Measurements from ENCODE around the gene MEGF6. TPM values are rescaled to one million over a fixed set of nuclear protein-coding genes. Genes with fewer than 3 reads are reported as not detected.

MEGF6 gene
- total and polyA plus RNA-seq, 2 donors (not counting 3 experiments of a cell fraction or from before 2014, with no cell fraction given): 22.5 to 63.7 TPM

DNA sequence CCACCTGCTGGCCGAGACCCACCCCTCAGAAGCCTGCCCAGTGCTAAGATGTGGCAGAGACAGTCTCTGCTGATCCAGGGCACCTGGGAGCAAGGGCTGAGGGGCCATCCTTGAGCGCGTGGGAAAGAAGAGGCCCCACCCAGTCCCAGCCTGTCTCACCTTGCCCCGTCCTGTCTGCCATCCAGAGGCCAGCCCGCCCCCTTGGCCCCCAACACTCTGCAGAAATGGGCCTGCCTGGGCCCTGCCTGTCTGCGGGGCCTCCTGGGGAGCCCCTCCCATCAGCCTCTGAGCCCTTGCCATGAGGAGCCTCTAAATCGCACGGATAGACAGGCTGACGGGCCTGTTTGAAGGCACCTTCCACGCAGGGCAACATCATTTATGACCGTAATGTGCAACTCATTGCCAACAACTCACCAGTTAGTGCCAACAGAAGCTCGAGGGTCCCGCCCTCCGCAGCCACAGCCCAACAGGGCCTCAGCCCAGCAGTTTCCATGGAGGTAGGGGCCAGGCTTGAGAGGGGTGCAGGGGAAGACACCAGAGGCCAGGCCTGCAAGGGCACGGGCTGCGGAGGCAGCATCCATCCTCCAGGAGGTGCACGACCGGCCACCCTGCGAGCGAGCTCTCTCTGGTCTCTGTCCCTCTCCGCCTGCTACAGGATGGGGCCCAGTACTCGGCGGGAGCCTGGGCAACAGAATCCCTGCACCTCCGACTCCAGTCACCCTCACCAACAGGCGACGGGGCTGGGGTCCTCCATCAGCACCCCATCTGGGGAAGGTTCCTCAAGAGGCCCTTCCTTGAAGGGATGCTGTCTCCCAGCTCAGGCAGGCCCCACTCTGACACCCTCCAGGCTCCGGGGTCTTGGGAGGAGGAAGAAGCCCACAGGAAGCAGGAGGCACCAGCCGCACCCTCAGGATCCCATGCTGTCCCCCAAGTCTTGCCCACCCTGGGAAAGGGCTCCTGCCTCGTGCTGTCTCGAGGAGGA is 78.0 kb downstream of the MEGF6 start:
- no peaks in the 10 kb centered on the region for H3K27me3 ChIP-seq (ENCODE audit: control insufficient read depth in 2 of 2, insufficient read depth in 2 of 2, low read length in 2 of 2)
- peaks cover 11% of the 10 kb centered on the region for H3K4me1 ChIP-seq (ENCODE audit: control insufficient read depth, extremely low read depth, insufficient read depth, low read length)
- H3K36me3 ChIP-seq (ENCODE audit: control insufficient read depth in 2 of 2, extremely low read depth in 1 of 2, insufficient read depth in 2 of 2, low read length in 2 of 2): no peaks in the 10 kb centered on the region
- DNase-seq (ENCODE audit: low read depth, low spot score) (no peak), FAIRE-seq (no peak)
- no peak overlapping the region for H3K27ac ChIP-seq (ENCODE audit: insufficient read depth, low read depth, low read length)
- no peak overlapping the region for H3K4me2 ChIP-seq (ENCODE audit: insufficient read depth, low read length)
- H3K9ac ChIP-seq (replicated peaks; ENCODE audit: extremely low read depth, insufficient read depth, low read length): no peak overlapping the region
- CTCF ChIA-PET: interaction anchor here (0.7 to 3.0 kb wide), 3 partner anchors 80 to 86 kb away, joined by 3 to 13 read pairs (median 12); no protein-coding TSS in a partner anchor
- H3K9me1 ChIP-seq (replicated peaks; ENCODE audit: control insufficient read depth, extremely low read depth, insufficient read depth, low read length): no peaks in the 10 kb centered on the region
- H2AFZ ChIP-seq (ENCODE audit: low read depth, low read length): no peak overlapping the region
- BruUV-seq (replicated peaks): no TSS peak
- POLR2A ChIA-PET: no interaction called here
- no peak for TF ChIP-seq MYC (IDR thresholded peaks at IDR 0.05; ENCODE audit: low read depth, low read length)
- no peak for TF ChIP-seq POLR2AphosphoS5 (IDR thresholded peaks at IDR 0.05; ENCODE audit: insufficient read depth, low read depth, low read length)
- no peak for TF ChIP-seq FOS (IDR thresholded peaks at IDR 0.05; ENCODE audit: borderline replicate concordance, insufficient read depth, low read length)
- no peak for TF ChIP-seq POLR2A (IDR thresholded peaks at IDR 0.05; ENCODE audit: low read depth, low read length)
- no peak for TF ChIP-seq JUN (IDR thresholded peaks at IDR 0.05; ENCODE audit: borderline replicate concordance, insufficient read depth, insufficient read length, low read depth)
- no peak for TF ChIP-seq GATA2 (IDR thresholded peaks at IDR 0.05; ENCODE audit: insufficient read depth, insufficient read length, low read depth, low read length)
- TF ChIP-seq, protein P1, sequence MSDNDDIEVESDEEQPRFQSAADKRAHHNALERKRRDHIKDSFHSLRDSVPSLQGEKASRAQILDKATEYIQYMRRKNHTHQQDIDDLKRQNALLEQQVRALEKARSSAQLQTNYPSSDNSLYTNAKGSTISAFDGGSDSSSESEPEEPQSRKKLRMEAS (IDR thresholded peaks at IDR 0.05; ENCODE audit: insufficient read depth, insufficient read length): no peak
- TF ChIP-seq EZH2 (IDR thresholded peaks at IDR 0.05; ENCODE audit: borderline replicate concordance, low read depth, low read length, severe bottlenecking): no peak
- TF ChIP-seq, protein P2, sequence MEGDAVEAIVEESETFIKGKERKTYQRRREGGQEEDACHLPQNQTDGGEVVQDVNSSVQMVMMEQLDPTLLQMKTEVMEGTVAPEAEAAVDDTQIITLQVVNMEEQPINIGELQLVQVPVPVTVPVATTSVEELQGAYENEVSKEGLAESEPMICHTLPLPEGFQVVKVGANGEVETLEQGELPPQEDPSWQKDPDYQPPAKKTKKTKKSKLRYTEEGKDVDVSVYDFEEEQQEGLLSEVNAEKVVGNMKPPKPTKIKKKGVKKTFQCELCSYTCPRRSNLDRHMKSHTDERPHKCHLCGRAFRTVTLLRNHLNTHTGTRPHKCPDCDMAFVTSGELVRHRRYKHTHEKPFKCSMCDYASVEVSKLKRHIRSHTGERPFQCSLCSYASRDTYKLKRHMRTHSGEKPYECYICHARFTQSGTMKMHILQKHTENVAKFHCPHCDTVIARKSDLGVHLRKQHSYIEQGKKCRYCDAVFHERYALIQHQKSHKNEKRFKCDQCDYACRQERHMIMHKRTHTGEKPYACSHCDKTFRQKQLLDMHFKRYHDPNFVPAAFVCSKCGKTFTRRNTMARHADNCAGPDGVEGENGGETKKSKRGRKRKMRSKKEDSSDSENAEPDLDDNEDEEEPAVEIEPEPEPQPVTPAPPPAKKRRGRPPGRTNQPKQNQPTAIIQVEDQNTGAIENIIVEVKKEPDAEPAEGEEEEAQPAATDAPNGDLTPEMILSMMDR (IDR thresholded peaks at IDR 0.05; ENCODE audit: extremely low read depth in 1 of 2, insufficient read depth in 1 of 2, low read depth in 1 of 2, low read length in 2 of 2): no peak
- H4K20me1 ChIP-seq (replicated peaks; ENCODE audit: control insufficient read depth, extremely low read depth, insufficient read depth, low read length): no peaks in the 10 kb centered on the region
- dilution Hi-C loops (cut with MboI; ENCODE audit: extremely low pct_ligation_motif_present, low sequenced_read_pairs) (no loop called here), intact Hi-C loops (cut with micrococcal nuclease) (no loop called here)
- no peak overlapping the region for H3K4me3 ChIP-seq (replicated peaks in 1 of 3; ENCODE audit: insufficient read depth in 1 of 3, low read depth in 1 of 3, low read length in 3 of 3)
- H3K79me2 ChIP-seq (ENCODE audit: control insufficient read depth, insufficient read depth, low read length): peaks cover 4% of the 10 kb centered on the region
- H3K9me3 ChIP-seq (replicated peaks; ENCODE audit: control insufficient read depth, insufficient read depth, low read length): no peaks in the 10 kb centered on the region

Data from endothelial cell of umbilical vein (primary cell).